HG02943 (cell line): Measurements from ENCODE around the gene CAMSAP2.
A peak's percentile ranks its signal among the peaks of the same experiment; 100 is the strongest.

Experiments used
- ATAC-seq: cut with Tn5 transposase; IDR thresholded peaks from one replicate; pipeline ENCODE4 v1.9.1; 2021; ENCODE audit warnings: mild to moderate bottlenecking, low read depth, moderate library complexity; ENCODE audit not compliant: unreplicated experiment

CAMSAP2 gene

GRCh38 chr1:200738327-200738948 lies at the start of gene CAMSAP2:
Gene CAMSAP2, plus strand, starts transcription at chr1:200738893. Its CDS starts 935 bp downstream, at chr1:200739828.
- peak; percentile 56 for ATAC-seq

DNA sequence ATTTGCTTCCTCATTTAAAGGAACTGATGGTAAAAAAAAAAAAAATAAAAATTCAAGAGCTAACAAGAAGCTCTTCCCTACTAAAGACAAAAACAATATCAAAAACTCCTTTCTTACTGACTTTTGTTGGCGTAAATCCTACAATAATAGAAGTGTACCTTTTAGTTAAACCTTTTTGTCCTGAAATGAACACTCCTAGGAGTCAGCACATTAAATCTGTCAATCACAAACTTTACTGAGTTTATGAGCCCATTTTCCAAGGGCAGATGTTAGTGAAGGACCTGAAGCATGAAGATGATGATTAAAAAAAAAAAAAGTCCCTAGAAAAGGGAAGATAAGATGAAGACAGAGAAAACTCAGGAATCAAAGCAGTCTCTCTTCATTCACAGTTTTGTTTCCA lies 46.4 kb upstream of the CAMSAP2 start:
- no peak for ATAC-seq

GRCh38 chr1:200693327-200693726 lies 45.4 kb upstream of the CAMSAP2 start:
- no peak for ATAC-seq

GRCh38 chr1:200694738-200695137 lies 44.0 kb upstream of the CAMSAP2 start:
- ATAC-seq: no peak

GRCh38 chr1:200699871-200700270 lies 38.8 kb upstream of the CAMSAP2 start:
- ATAC-seq: no peak

DNA sequence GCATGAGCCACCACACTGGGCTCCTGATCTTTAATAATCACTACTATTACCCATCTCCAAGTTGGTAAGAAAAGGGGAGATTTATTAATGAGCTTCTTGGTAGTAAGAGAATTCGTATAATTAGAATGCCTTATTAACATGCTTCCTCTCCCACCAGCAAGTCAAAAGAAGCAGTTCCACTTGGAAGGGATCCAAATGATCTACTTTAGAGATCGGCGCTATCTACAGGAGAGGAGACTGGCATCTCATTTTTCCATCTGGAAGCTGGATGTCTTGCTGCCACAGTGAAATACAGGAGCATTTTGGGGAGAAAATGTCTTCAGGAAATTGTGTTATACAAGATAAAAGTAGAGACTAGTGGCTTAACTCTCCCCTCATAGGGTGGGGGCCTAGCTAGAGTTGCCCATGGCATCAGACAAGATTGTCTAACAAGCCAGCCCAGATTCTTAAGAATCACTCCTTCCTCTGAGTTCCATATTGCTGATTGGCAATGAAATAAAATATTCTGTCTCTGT lies 33.6 kb upstream of the CAMSAP2 start:
- ATAC-seq: no peak

GRCh38 chr1:200706111-200706814 lies 32.4 kb upstream of the CAMSAP2 start:
- ATAC-seq: no peak

GRCh38 chr1:200707116-200707515 lies 31.6 kb upstream of the CAMSAP2 start:
- no peak for ATAC-seq

DNA sequence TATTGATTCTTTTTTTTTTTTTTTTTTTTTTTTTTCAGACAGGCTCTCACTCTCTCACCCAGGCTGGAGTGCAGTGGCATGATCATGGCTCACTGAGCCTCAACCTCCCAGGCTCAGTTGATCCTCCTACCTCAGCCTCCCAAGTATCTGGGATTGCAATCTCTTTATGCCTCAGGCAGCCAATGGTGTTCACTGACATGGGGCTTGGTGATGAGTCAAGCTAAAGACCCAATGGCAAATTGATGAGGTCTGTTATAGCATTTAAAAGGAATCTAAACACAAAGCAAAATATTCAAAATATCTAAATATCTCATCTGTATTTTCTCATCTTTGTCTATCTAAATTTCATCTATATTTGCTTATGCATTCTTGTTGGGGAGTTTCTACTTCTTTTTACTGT lies 30.5 kb upstream of the CAMSAP2 start:
- ATAC-seq: no peak

- ATAC-seq: no peak
Measured at GRCh38 chr1:200708769-200709168, 29.9 kb upstream of the CAMSAP2 start.

GRCh38 chr1:200710166-200710565 lies 28.5 kb upstream of the CAMSAP2 start:
- ATAC-seq: no peak

GRCh38 chr1:200714504-200715187 lies 24.0 kb upstream of the CAMSAP2 start:
- no peak for ATAC-seq

DNA sequence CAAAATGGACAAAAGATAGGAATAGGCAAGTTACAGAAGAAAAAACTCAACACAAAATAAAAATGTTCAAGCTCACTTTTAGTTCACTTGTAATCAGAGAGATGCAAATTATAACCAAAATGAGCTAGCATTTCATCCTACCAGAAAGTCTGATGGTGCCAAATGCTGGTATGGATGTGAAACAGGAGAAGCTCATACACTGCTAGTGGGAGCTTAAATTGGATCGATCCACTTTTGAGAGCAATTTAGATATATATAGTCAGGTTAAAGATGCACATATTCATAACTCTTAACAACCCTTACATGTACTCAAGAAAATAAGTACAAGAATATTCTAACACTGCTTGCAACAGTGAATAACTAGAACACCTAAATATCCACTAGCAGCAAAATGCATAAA lies 18.5 kb upstream of the CAMSAP2 start:
- no peak for ATAC-seq

GRCh38 chr1:200724064-200724463 lies 14.6 kb upstream of the CAMSAP2 start:
- no peak for ATAC-seq

DNA sequence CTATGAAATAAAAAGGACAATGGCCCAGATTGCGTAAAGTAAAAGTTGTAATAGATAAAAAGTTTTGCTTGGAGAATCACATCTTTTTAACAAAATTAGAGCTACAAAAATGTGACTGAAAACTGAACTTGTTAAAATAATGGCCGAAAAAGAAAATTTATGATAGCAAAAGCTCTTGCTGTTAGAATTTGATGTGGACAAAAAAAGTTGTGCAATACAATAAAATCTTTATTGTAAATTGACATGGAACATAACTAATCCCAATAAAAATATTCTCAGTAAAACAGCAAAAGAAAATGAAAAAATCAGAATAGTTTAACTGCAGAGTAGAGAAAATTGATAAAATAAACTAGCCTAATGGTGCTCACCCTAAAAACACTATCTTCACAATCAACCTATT lies 11.4 kb upstream of the CAMSAP2 start:
- ATAC-seq: no peak

GRCh38 chr1:200729863-200730262 lies 8.8 kb upstream of the CAMSAP2 start:
- ATAC-seq: no peak

DNA sequence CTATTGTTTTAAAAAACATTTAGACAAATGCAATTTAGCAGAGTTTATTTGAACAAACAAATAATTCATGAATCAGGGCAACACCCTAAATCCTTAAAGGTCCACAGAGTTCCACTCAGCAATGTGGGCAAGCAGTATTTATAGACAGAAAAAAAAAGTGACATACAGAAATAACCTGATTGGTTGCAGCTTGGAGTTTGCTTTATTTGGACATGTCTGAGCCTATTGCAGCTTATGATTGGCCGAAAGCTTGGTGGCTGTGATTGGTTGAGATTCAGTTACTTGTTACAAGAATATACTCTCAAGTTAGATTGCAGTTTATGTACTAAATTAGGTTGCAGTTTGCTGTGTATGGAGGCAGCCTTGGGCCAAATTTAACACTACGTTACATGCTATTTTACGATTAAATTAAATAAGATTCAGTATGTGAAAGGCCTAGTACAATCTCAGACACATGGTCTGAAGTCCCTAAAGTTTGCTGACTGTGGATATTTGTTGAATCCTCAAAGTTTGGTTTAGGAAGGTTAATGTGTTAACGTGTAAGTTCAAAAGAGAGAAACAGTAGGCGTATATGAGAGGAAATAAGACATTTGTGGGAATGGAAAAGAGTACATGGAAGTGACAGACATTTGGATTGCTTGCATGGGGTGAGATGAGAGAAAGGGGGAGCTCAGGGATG lies 6.9 kb upstream of the CAMSAP2 start:
- no peak for ATAC-seq

DNA sequence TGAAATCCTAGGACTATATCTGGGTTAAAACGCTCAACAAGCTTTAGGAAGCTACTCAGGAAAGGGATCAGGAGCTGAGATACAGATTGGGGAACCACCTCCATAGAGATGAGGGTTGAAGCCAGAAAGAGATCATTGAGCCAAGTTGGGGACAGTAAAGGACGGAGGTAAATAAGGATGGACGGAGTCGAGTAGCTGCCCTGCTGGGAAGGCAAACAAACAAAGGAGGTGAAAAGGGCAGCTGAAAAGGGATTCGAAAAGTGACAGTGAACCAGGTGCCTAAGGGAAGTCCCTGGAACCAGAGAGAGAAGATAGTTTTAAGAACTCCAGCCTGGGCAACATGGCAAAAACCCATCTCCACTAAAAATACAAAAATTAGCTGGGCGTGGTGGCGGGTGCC lies 6.3 kb upstream of the CAMSAP2 start:
- no peak for ATAC-seq

DNA sequence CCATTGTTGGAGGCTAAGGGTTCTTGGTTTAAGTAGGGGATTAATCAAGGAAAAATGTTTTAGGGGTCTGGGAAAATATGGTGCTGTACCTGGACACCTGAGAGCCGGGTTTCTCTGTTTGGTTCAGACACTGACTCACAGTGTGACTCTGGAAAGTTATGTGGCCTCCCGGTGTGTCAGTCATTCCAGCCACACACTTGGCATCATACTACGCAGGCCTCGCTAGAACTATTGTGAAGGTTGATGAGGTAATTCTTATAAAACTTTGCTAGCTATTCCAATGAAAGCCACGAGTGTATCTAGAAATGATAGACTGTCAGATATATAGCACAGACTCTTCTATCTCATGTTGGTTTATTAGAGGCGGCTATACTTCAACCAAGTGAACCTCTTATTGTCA lies 4.8 kb upstream of the CAMSAP2 start:
- ATAC-seq: no peak

DNA sequence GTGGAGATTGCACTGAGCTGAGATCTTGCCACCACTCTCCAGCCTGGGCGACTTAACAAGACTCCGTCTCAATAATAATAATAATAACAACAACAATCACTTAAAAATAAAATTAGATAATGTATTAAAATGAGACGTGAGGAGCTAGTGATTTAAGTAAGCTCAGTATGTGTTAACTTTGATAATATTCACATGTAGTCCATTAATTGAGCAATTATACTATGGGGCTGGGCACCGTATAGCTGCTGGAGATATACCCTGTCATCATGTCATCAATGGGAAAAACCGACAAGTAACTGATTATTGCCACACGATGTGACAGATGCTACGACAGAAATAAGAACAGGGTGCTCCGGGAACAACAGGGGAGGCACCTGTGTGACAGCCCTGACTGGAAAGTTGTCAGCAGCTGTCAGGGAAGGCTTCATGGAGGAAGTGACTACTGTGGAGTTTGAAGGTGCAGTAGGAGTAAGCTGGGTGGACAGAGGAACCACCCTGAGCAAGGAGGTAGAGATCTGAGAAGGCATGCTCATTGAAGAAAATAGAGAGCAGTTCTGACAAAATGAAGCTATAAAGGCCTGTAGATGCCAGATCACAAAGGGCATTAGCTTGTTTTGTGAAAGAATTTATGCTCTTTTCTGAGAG lies 924 bp upstream of the CAMSAP2 start:
- no peak for ATAC-seq
